ENCODE data around the gene C8A.

The C8A gene

DNA sequence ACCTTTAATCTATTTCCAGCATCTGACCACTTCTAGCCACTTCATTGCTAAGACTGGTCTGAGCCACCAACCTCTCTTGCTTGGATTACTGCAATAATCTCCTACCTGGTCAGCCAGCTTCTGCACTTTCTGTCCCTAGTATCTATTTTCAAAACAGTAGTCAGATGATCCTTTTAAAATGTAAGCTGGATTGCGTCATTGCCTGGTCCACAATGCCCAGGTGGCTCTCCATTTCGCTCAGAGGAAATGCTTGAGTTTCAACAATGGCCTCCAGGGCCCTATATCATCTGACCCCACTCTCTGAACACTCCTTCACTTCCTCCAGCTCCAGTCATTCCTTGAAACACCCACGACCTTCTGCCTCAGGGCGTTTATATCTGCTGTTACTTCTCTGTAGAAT, 37.7 kb upstream of the C8A start:
- TF ChIP-seq, protein P1, sequence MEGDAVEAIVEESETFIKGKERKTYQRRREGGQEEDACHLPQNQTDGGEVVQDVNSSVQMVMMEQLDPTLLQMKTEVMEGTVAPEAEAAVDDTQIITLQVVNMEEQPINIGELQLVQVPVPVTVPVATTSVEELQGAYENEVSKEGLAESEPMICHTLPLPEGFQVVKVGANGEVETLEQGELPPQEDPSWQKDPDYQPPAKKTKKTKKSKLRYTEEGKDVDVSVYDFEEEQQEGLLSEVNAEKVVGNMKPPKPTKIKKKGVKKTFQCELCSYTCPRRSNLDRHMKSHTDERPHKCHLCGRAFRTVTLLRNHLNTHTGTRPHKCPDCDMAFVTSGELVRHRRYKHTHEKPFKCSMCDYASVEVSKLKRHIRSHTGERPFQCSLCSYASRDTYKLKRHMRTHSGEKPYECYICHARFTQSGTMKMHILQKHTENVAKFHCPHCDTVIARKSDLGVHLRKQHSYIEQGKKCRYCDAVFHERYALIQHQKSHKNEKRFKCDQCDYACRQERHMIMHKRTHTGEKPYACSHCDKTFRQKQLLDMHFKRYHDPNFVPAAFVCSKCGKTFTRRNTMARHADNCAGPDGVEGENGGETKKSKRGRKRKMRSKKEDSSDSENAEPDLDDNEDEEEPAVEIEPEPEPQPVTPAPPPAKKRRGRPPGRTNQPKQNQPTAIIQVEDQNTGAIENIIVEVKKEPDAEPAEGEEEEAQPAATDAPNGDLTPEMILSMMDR (IDR thresholded peaks at IDR 0.05; ENCODE audit: low read depth, low read length, missing control alignments) = no peak
- no peak overlapping the region for H3K4me3 ChIP-seq (ENCODE audit: low read depth, low read length)
- no peak for DNase-seq (ENCODE audit: low read depth)
- in situ Hi-C loops (cut with HindIII; ENCODE audit: low sequenced_read_pairs) = no loop called here

DNA sequence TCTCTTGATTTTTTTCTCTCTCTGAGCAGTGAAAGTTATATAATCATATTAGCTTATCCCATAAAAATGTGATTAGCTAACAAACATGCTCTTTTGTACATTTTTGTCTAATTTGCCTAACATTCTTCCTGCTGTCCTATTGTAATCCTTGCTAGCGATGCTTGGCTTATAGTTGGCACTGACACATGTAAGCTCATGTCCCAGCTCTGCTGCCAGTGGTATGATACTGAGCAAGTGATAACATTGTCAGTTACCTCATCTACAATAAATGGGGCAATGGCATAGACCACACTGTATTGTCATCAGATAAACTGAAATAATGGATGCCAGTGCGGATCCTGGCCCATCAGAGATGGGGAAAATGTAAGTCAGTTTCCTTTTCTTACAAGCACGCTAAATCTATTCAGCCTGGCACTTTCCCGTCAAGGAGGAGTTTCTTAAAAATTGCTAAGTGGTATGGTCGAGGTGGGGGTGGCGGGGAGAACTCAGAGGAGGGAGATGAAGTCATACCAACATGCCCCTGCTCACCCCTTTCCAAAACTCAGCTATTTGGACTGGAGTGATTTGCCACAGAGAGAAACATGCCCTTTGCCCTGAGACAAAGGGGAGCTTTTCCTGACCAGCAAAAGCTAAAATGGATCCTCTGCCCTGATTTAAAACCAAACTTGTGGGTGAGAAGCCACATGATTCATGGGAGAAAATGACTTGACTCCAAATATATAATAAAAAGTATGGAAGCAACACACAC, 36.7 kb upstream of the C8A start:
- TF ChIP-seq, protein P1 (IDR thresholded peaks at IDR 0.05; ENCODE audit: low read depth, low read length, missing control alignments) = no peak
- in situ Hi-C loops (cut with HindIII; ENCODE audit: low sequenced_read_pairs) = no loop called here
- no peak for DNase-seq (ENCODE audit: low read depth)

DNA sequence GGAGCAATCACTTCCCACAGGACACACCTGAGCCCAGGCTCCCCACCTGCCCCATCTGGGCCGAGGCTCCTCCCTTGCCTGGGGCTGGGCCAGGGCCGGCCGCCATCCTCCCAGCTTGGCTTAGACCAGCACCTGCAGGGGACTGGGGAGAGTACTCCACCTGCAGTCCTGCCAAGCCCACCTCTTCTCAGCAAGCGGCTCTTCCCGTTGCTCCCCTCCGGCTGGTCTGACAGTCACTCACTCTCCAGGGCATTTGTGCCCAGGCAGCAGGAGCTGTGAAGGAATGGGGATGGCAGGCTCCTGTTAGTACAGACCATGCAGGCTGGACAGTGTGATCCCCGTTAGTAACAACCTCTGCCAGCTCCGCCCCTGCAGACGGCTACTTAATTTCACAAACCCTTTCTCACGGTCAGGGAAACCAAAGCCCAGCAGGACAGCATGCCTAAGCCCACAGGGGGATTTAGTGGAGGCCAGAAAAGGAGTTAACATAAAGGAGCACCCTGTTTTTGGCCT, 35.2 kb upstream of the C8A start, which contains the start of gene FYB2:
TSS of gene FYB2 (minus strand) at position 18 of the 513 bp plus-strand sequence. CDS start 114 bp downstream, outside the sequence.
- in situ Hi-C loops (cut with HindIII; ENCODE audit: low sequenced_read_pairs) = no loop called here
- TF ChIP-seq, protein P1 (IDR thresholded peaks at IDR 0.05; ENCODE audit: low read depth, low read length, missing control alignments) = no peak
- no peak within 1 kb of the TSS for H3K4me3 ChIP-seq (ENCODE audit: low read depth, low read length)
- DNase-seq (ENCODE audit: low read depth) = peak; percentile 22

More for the DNA sequence above, 36.7 kb upstream of the C8A start:
- no peak overlapping the region for H3K4me3 ChIP-seq (ENCODE audit: low read depth, low read length)

DNA sequence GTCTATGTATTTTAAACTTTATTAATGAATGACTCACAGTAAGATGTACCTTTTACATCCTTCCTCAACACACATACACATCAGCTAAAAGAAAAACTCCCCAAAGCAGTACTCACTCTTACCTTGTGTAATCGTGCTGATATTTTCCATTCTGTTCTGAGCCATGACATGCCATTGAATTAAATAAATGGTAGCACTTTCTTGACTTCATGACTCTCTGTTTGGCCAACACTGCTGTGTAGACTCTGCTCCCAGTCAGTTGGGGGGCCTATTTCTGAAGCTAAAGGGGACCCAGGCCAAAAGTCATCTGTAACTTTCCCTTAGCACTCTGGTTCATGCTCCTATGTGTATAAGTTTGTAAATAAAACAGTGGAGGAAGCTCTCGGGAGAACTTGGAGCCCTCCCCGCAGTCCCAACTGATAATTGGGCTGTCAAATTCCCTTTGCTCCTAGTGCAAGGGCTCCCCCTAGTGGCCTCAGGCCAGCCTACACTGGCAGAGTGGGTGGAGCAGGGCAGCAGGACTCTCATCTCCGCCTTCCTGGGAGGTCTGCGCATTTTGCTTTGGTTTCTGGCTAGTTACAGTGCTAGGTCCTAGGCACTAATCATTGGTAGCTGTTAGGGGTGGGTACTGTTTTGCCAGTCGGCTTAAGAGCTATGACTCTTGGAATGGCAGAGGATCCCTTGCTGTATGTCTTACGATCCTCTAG, 33.7 kb upstream of the C8A start:
- TF ChIP-seq, protein P1 (IDR thresholded peaks at IDR 0.05; ENCODE audit: low read depth, low read length, missing control alignments) = peak; percentile 99
- in situ Hi-C loops (cut with HindIII; ENCODE audit: low sequenced_read_pairs) = no loop called here
- H3K4me3 ChIP-seq (ENCODE audit: low read depth, low read length) = no peak overlapping the region
- DNase-seq (ENCODE audit: low read depth) = peak; percentile 63

DNA sequence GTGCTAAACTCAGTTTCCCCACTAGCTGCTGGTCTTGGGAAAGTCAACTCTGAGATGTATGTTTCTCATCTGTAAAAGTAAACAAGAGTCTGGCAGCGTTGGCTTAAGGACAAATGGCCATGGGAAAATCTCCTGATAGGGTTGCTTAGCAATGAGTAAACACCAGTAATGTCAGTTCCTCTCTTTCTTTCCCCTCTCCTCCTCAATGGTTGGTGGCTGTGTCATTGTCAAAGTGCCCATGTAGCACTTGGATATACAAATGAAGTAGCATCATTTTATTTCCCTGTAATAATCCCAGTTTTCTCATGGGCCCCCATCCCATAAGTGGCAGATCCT, 33.2 kb upstream of the C8A start:
- TF ChIP-seq, protein P1 (IDR thresholded peaks at IDR 0.05; ENCODE audit: low read depth, low read length, missing control alignments) = no peak
- no peak overlapping the region for H3K4me3 ChIP-seq (ENCODE audit: low read depth, low read length)
- in situ Hi-C loops (cut with HindIII; ENCODE audit: low sequenced_read_pairs) = no loop called here

DNA sequence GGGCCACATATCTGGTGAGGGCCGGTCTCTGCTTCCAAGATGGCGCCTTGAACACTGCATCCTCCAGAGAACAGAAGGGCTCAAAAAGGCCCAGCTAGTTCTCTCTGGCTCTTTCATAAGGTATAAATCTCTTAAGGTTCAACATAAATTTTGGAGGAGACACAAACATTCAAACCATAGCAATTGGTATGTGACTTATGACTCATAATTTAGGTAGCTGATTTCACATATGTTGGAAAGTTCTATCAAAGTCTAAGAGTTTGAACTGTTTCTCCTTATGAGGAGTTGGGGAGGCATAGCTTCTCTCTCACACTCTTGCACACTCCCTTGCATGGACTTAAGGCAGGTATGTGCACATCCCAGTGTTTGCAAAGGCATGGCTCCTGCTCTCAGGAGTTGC, 30.3 kb upstream of the C8A start:
- H3K4me3 ChIP-seq (ENCODE audit: low read depth, low read length) = no peak overlapping the region
- no peak for DNase-seq (ENCODE audit: low read depth)
- in situ Hi-C loops (cut with HindIII; ENCODE audit: low sequenced_read_pairs) = no loop called here
- TF ChIP-seq, protein P1 (IDR thresholded peaks at IDR 0.05; ENCODE audit: low read depth, low read length, missing control alignments) = no peak

More for the DNA sequence above, 33.2 kb upstream of the C8A start:
- DNase-seq (ENCODE audit: low read depth) = no peak
